IPS-11a (cell line): Measurements from ENCODE around the gene BLACAT1.
A peak's percentile ranks its signal among the peaks of the same experiment; 100 is the strongest.

Source experiments
- H3K4me3 ChIP-seq: one replicate; pipeline ENCODE4 v1.5.1; 2013; ENCODE audit warnings: low read depth, low read length, control low read depth

BLACAT1 gene

GRCh38 chr1:205455581-205456382 lies at the start of gene BLACAT1:
TSS of gene BLACAT1 (minus strand) at chr1:205456045.
- H3K4me3 ChIP-seq: peak within 1 kb of the TSS; percentile 78

DNA sequence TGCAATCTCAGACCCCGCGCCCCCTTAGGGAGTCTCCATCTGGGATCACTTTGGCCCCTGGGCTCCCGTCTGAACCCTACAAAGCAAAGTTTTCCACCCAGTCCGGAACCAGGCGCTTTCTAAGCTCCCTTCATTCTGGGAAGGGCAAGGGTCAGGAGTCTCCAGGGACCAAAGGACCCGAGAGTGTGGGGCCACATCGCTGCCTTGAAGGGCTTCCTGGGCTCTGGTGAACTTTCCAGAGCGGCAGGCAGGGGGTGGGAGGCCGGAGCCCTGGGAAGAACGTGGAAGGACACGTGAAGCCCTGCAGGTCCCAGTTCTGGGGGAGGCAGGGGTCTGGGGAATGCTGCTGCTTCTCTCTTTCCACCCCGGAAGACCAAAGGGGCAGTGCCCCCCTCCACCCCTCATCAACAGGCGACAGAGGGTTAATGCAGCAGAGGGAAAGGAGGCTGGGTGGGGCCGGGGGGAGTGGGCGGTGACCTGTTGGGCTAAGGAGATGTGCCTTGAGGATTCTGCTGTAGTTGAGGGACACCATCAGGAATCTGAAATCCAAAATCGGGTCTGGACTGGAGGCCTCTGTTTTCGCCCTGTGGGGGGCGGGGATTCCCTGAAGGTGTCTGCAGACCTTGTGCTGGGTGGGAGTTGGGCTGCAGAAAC lies 49.4 kb upstream of the BLACAT1 start:
- peak overlapping the region; percentile 81 for H3K4me3 ChIP-seq

GRCh38 chr1:205504311-205505075 lies 48.6 kb upstream of the BLACAT1 start, which contains the start of gene CDK18:
TSS of gene CDK18 (plus strand) at chr1:205504669. CDS start at chr1:205523168, 18,499 bp downstream.
- H3K4me3 ChIP-seq: peak within 1 kb of the TSS; percentile 81

DNA sequence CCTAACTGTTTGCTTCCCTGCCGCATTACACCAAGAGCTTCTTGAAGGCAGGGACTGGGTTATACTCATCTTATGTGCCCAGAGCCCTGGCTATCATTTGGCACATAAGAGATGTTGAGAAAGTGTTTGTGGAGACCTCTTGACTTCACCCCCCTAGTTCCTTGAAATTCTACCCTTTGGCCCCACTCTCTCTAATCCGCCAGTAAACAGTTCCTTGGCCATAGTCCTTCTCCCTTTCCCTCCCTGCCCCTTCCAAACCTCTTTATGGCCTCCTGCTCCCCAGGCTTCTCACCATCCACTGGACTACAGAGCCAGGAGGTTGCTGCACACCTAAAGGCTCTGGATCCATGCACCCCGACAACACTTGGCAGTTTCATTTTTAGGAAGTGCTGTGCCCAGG lies 47.1 kb upstream of the BLACAT1 start:
- H3K4me3 ChIP-seq: no peak overlapping the region

DNA sequence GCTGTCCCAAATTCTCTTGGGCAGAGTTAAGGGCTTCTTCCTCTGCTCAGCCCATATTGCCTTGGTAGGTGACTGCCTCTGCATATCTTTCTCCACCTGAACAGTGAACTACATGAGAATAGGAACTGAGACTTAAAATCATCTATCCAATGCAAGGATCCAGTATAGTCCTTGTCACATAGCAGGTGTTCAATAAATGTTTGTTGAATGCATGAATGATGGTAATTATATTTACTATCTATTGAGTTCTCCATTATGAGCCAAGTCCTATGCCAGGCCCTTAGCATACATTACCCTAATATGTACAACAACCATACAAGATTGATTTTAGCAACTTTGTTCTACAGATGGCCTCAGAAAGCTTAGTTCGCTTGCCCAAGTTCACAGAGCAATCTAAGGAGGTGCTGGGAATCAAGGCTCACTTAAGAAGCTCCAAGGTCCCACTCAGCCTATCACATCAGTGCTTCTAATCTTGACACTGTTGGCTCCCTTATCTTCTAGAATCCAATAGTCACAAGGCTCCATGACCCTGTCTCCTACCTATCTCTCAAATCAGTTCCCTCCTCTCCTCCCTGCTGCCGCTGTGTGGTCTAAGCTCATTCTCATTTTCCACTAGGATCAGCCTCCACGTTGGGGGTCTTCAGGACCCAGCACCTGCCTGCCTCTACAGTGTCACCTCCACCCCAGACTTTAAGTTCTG lies 46.4 kb upstream of the BLACAT1 start:
- no peak overlapping the region for H3K4me3 ChIP-seq

DNA sequence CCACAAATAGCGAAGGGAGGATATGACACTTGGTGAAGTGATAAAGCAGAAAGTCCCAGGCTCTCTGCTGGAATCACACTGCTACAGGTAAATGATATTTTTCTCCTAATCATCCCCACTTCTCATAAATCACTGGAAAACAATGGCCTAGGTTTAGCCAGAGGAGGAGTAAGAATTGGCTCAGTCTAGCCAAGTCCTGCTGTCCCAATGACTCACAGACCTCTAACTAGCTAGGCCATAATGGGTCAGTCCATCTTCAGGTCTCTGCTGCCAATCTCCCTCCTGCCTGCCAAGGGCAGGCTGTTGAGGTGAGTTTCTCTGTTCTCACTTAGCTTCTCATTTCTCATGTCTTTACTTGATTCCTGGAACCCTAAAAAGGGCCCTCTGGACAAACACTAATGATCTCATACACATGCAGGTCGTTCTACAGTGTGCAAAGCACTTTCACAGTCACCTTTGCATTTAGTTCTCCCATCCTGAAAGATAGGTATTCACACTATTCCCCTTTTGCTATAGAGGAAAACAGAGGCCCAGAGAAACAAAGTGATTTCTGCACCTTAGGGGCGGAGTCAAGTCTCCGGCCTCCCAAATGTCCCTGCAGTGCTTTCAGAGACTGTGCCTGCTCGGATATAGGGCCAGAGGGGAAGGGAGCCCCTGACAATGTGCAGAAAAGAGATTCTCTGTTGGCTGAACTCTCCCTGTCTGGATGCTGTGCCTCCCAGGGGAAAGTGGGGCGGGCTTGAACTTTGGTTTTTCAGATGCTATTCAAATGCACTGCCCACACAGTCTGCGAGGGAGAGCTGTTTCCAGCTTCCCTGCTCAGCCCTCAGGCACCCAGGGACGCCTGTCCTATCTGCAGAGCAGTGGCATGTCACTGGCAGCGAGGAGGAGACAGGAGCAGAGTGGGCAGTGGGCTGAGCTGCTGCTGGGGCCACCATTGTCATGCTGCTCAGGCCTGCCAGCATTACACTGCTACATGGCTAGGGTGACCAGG lies 44.7 kb upstream of the BLACAT1 start:
- no peak overlapping the region for H3K4me3 ChIP-seq

- no peak overlapping the region for H3K4me3 ChIP-seq
Measured at GRCh38 chr1:205499789-205500188, 43.9 kb upstream of the BLACAT1 start.

DNA sequence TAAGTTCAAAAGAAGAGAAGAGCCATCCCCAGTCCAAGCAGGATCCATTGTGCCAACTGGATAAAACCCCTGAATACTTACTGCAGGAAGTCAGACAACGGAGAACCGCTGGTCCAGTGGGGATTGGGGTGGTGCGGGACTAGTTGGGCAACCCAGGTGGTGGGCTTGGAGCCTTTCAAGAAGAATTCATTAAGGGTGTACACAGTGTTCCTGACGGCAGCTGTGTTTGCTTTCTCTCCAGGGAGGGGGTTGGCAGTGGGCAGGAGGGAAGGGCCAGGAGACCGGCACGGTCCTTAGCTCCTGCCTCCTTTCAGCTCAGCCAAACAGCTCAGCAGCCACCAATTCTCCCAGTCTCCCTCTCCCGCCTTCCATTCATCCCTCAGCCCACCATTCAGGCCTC lies 41.5 kb upstream of the BLACAT1 start:
- H3K4me3 ChIP-seq: no peak overlapping the region

DNA sequence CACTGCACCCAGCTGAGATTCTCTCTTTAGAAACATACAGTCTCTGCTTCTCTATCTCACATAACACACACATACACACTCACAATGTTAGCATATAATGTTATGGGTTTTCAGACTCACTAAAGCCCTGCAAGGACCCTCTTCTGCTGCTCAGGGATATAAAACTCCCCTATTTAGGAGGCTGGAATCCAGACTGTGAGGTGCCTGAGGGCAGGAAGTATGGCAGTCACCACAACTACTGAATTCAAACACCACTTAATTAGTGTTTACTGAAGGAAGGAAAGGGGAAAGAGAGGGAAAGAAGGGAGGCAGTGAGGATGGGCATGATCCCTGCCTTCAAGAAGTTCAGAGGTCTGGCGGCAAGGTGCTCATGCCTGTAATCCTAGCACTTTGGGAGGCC lies 40.8 kb upstream of the BLACAT1 start:
- no peak overlapping the region for H3K4me3 ChIP-seq

DNA sequence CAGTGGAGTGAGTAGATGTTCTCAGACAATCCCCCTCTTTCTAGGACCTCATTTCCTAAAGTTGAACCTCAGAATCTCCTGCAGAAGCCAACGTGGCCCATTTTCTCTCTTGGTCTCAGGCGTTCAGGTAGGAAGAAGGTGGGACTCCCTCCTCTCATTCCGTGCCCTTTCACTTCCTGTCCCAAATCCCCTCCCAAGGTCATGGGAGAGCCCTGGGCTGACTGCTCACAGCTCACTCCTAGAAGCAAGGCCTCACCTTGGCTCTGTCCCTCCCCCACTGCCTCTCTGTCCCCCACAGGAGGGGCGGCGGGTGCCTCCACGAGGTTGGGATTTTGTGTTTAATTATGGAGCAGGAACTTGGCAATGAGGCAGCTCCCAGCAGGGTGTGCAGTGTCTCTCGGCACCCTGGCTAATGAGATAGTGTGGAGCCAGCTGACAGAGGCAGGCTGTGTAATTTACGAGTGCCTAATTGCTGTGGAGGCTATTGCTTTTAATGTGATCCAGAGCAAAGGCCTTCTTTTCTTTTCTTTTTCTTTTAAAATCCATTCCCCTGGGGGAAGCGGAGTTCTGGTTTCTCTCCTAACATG lies 39.5 kb upstream of the BLACAT1 start:
- H3K4me3 ChIP-seq: no peak overlapping the region

DNA sequence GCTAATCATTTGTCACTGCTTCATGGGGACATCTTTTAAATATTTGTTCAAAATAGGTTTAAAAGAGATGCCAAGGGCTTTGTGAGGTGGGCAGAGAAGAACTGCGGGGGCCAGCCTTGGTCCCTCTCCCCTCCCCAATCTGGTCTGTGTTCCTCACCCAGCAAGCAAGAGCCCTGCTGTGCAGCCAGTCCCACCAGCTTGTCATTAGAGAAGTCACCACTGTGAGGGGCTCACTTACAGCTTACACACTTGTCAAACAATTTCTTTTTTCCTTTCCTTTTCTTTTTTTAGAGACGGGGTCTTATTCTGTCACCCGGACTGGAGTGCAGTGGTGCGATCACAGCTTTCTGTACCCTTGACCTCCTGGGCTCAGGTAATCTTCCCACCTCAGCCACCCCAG lies 38.3 kb upstream of the BLACAT1 start:
- no peak overlapping the region for H3K4me3 ChIP-seq

- H3K4me3 ChIP-seq: peak overlapping the region; percentile 8
Measured at GRCh38 chr1:205493241-205494085, 37.6 kb upstream of the BLACAT1 start.

- no peak overlapping the region for H3K4me3 ChIP-seq
Measured at GRCh38 chr1:205492774-205493173, 36.9 kb upstream of the BLACAT1 start.

DNA sequence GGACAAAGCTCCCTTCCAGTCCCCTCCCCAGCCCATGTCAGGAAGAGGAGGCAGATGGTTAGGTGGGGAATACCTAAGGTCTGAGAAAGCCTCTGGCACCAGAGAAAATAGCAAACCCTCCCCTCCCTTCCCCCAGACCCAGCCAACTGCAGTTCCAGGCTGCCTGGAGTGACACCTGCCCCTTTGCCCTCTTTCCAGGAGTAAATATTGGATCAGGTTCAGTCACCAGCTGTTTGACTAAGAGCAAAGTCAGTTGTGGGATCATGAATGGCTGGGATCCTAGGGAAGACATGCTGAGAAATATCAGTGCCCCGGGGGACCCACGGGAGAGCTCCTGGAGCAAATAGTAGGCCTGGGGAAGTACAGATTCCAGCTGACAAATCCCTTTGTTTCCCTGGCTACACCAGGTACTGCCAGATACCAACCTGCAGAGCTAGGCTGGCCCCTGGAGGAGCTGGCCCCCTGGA lies 36.4 kb upstream of the BLACAT1 start:
- H3K4me3 ChIP-seq: no peak overlapping the region

DNA sequence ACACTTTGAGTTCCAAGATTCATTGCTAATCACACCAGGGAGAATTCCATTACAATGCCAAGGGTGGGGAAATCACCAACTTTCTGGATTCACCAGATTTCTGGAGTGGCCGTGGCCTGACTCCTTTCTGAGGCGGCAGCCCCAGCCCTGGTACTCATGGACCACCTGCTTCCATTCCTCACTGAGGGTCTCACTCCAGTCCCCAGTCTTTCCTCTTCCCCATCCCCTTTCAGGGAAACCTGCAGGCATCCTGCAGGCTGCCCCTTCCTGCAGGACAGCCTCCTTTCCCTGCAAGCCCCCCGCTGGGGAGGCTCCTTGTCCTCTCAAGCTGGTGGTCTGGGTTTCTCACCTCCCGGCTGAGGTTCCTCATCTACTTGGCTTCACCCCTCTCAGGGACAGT lies 35.9 kb upstream of the BLACAT1 start:
- H3K4me3 ChIP-seq: no peak overlapping the region

DNA sequence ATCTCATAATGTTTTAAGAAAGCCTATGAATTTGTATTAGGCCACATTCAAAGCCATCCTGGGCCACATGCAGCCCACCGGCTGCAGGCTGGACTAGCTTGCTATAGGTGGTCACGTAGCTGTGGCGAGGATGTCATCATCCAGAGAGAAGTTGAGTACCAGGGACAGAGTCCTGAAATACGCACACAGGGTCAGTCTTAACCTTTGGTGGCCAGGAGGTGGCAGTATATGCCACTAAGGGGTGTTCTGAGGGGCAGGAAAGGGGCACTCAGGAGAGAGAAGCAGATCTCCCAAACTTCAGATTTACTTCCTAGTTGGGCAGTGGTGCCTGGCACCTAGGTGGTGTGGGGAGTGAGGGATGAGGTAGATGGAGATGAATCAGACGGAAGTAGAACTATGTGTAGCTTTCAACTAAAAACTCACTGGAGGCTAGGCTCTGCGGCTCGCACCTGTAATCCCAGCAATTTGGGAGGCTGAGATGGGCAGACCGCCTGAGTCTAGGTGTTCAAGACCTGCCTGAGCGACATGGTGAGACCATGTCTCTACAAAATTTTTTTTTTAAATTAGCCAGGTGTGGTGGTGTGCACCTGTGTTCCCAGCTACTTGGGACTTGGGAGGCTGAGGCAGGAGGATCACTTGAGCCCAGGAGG lies 32.4 kb upstream of the BLACAT1 start:
- no peak overlapping the region for H3K4me3 ChIP-seq

DNA sequence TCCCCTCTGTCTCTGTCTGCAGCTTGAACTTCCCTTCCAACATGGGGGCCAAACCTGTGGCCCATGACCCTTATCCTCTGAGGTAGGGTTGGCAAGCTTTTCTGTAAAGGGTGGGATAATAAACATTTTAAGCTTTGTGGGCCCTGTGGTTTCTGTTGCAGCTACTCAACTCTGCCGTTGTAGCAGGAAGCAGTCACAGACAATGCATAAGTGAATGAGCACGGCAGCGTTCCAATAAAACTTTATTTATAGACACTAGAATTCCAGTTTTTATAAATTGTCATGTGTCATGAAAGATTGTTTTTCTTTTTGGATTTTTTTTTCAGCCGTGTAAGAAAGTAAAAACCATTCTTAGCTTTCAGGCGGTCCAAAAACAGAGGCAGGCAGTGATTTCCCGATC lies 30.4 kb upstream of the BLACAT1 start:
- no peak overlapping the region for H3K4me3 ChIP-seq
